GM23338 (cell line): ENCODE measurements around the gene ITSN2.

Experiments used
- CREB1 ChIP-seq: fragments of 250-450 bp; sonication (Bioruptor Pico); IDR thresholded peaks from 2 replicates; pipeline ENCODE4 v1.5.0; 2020; ENCODE audit warnings: low read depth, mild to moderate bottlenecking, moderate library complexity
- CTCF ChIP-seq, 2 experiments: fragments of 200-600 bp in 1 of 2; sonication (generic) in 1 of 2; conservative IDR thresholded peaks; 2 replicates each; pipeline versions ENCODE4 v1.5.1 to v1.6.1; 2016 to 2017; ENCODE audit warnings: antibody characterized with exemption in 2 of 2, low read depth in 2 of 2, mild to moderate bottlenecking in 2 of 2, moderate library complexity in 1 of 2
- ETS1 ChIP-seq: IDR thresholded peaks from 2 replicates; pipeline ENCODE4 v1.6.1; 2016; ENCODE audit warnings: antibody characterized with exemption
- EZH2 ChIP-seq: fragments of 200-600 bp; sonication (generic); IDR thresholded peaks from one replicate; pipeline ENCODE4 v1.8.0; 2017; ENCODE audit warnings: antibody characterized with exemption, mild to moderate bottlenecking, low read depth; ENCODE audit not compliant: unreplicated experiment
- EZH2phosphoT487 ChIP-seq: fragments of 200-600 bp; sonication (generic); IDR thresholded peaks from one replicate; pipeline ENCODE4 v1.8.1; 2018; ENCODE audit warnings: antibody characterized with exemption; ENCODE audit not compliant: unreplicated experiment
- JUNB ChIP-seq: IDR thresholded peaks from one replicate; pipeline ENCODE4 v1.6.1; 2016; ENCODE audit warnings: antibody characterized with exemption; ENCODE audit not compliant: unreplicated experiment
- POLR2AphosphoS5 ChIP-seq: IDR thresholded peaks from 2 replicates; pipeline ENCODE4 v1.6.1; 2016; ENCODE audit warnings: antibody characterized with exemption, low read depth
- REST ChIP-seq: IDR thresholded peaks from one replicate; pipeline ENCODE4 v1.6.1; 2018; ENCODE audit warnings: antibody characterized with exemption; ENCODE audit not compliant: unreplicated experiment
- STAT1 ChIP-seq: IDR thresholded peaks from one replicate; pipeline ENCODE4 v1.6.1; 2016; ENCODE audit warnings: antibody characterized with exemption; ENCODE audit not compliant: unreplicated experiment
- ZNF114 ChIP-seq: fragments of 250-450 bp; sonication (Bioruptor Pico); IDR thresholded peaks from 2 replicates; pipeline ENCODE4 v1.5.0; 2020; ENCODE audit warnings: mild to moderate bottlenecking, moderate library complexity
- ZNF331 ChIP-seq: fragments of 250-450 bp; sonication (Bioruptor Pico); IDR thresholded peaks from 2 replicates; pipeline ENCODE4 v1.5.0; 2020; ENCODE audit warnings: low read depth, mild to moderate bottlenecking, moderate library complexity
- ZNF462 ChIP-seq: fragments of 250-450 bp; sonication (Bioruptor Pico); IDR thresholded peaks from 2 replicates; pipeline ENCODE4 v1.5.0; 2020; ENCODE audit warnings: mild to moderate bottlenecking, moderate library complexity

GRCh38 chr2:24380820-24381219 is 20.5 kb upstream of the ITSN2 start:
- TF ChIP-seq CTCF (conservative IDR thresholded peaks at IDR 0.05; ENCODE audit: low read depth in 2 of 2) (no peak), STAT1 (no peak), EZH2 (no peak), CREB1 (CRISPR knock-in tag) (no peak), REST (no peak), POLR2AphosphoS5 (no peak), ETS1 (no peak), JUNB (no peak), EZH2phosphoT487 (no peak), ZNF462 (CRISPR knock-in tag) (no peak), ZNF331 (CRISPR knock-in tag) (no peak), ZNF114 (CRISPR knock-in tag) (no peak)
